Measurements from ENCODE around the gene ASPRV1. TPM values are rescaled to one million over a fixed set of nuclear protein-coding genes. Genes with fewer than 3 reads are reported as not detected.
A peak's percentile ranks its signal among the peaks of the same experiment; 100 is the strongest.
"Not testable (repeated sequence)": the region's sequence is repeated elsewhere in the genome, so short reads cannot be mapped to it uniquely, and the experiment has no call there.

Gene ASPRV1
- total RNA-seq: 1 to 10 TPM in 1 of 2 donors, under 1 TPM in 1; 0.73 to 3.4 TPM

DNA sequence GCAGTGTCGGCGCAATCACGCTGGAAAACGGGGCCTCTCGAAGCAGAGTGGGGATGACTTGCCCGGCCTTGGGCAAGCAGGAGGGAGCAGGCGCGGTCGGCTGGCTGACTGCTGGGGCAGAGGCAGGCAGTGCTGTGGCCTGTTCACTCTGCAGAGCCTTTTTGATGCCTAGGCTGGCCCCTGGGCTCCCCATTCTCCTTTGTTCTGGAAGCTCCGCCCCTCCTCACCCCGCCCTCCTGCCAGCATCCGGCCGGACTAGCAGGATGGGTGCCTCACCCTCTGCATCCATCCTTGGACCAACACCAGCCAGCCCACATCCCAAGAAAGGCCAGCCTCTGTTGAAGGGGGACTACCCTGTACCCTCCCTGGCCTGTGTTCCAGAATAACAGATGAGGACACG lies at the start of gene ASPRV1:
Gene ASPRV1, minus strand, starts transcription at position 136 of the 400 bp plus-strand sequence. CDS start 195 bp downstream, outside the sequence.
- H3K4me3 Mint-ChIP-seq: no peak within 1 kb of the TSS
- peaks cover 3% of the 10 kb centered on the region for H3K27me3 Mint-ChIP-seq
- ATAC-seq (replicated peaks): no peak
- no peaks in the 10 kb centered on the region for H3K4me1 Mint-ChIP-seq
- H3K27ac Mint-ChIP-seq: no peak within 1 kb of the TSS
- H3K36me3 Mint-ChIP-seq (ENCODE audit: low read depth): no peaks in the 10 kb centered on the region
- H3K9me3 Mint-ChIP-seq: no peaks in the 10 kb centered on the region

- H3K9me3 Mint-ChIP-seq: no peaks in the 10 kb centered on the region
- H3K27me3 Mint-ChIP-seq: no peaks in the 10 kb centered on the region
- H3K4me1 Mint-ChIP-seq: peaks cover 6% of the 10 kb centered on the region
- H3K4me3 Mint-ChIP-seq: no peak overlapping the region
- no peak overlapping the region for H3K27ac Mint-ChIP-seq
- ATAC-seq (replicated peaks): no peak
- peaks cover 12% of the 10 kb centered on the region for H3K36me3 Mint-ChIP-seq (ENCODE audit: low read depth)
Observed at GRCh38 chr2:70010576-70011111, 49.2 kb upstream of the ASPRV1 start.

- no peak overlapping the region for H3K4me3 Mint-ChIP-seq
- H3K27me3 Mint-ChIP-seq: no peaks in the 10 kb centered on the region
- H3K27ac Mint-ChIP-seq: peak overlapping the region; percentile 22
- H3K9me3 Mint-ChIP-seq: no peaks in the 10 kb centered on the region
- peaks cover 7% of the 10 kb centered on the region for H3K36me3 Mint-ChIP-seq (ENCODE audit: low read depth)
- H3K4me1 Mint-ChIP-seq: peaks cover 6% of the 10 kb centered on the region
- ATAC-seq (replicated peaks): no peak
Observed at GRCh38 chr2:70009762-70010575, 48.5 kb upstream of the ASPRV1 start.

- Mint-ChIP-seq H3K4me1 (peaks cover 4% of the 10 kb centered on the region), H3K27me3 (no peaks in the 10 kb centered on the region), H3K4me3 (no peak overlapping the region), H3K27ac (no peak overlapping the region), H3K9me3 (no peaks in the 10 kb centered on the region), H3K36me3 (ENCODE audit: low read depth) (no peaks in the 10 kb centered on the region)
- no peak for ATAC-seq (replicated peaks)
Observed at GRCh38 chr2:70008290-70008689, 46.9 kb upstream of the ASPRV1 start.

DNA sequence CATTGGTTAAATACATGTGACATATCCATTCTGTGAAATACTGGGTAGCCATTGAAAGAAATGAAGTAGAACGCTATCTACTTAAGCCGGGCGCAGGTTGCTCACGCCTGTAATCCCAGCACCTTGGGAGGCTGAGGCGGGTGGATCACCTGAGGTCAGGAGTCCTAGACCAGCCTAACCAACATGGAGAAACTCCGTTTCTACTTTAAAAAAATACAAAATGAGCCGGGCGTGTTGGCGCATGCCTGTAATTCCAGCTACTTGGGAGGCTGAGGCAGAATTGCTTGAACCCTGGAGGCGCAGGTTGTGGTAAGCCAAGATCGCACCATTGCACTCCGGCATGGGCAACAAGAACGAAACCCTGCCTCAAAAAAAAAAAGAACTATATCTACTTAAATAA lies 45.7 kb upstream of the ASPRV1 start:
- no peaks in the 10 kb centered on the region for H3K36me3 Mint-ChIP-seq (ENCODE audit: low read depth)
- ATAC-seq (replicated peaks): no peak
- H3K27ac Mint-ChIP-seq: no peak overlapping the region
- no peak overlapping the region for H3K4me3 Mint-ChIP-seq
- peaks cover 10% of the 10 kb centered on the region for H3K4me1 Mint-ChIP-seq
- H3K27me3 Mint-ChIP-seq: no peaks in the 10 kb centered on the region
- no peaks in the 10 kb centered on the region for H3K9me3 Mint-ChIP-seq

GRCh38 chr2:70006447-70006784 lies 45.0 kb upstream of the ASPRV1 start:
- ATAC-seq (replicated peaks): no peak
- Mint-ChIP-seq H3K27ac (peak overlapping the region; percentile 5), H3K27me3 (no peaks in the 10 kb centered on the region), H3K4me3 (no peak overlapping the region), H3K36me3 (ENCODE audit: low read depth) (no peaks in the 10 kb centered on the region), H3K4me1 (peaks cover 12% of the 10 kb centered on the region), H3K9me3 (no peaks in the 10 kb centered on the region)

DNA sequence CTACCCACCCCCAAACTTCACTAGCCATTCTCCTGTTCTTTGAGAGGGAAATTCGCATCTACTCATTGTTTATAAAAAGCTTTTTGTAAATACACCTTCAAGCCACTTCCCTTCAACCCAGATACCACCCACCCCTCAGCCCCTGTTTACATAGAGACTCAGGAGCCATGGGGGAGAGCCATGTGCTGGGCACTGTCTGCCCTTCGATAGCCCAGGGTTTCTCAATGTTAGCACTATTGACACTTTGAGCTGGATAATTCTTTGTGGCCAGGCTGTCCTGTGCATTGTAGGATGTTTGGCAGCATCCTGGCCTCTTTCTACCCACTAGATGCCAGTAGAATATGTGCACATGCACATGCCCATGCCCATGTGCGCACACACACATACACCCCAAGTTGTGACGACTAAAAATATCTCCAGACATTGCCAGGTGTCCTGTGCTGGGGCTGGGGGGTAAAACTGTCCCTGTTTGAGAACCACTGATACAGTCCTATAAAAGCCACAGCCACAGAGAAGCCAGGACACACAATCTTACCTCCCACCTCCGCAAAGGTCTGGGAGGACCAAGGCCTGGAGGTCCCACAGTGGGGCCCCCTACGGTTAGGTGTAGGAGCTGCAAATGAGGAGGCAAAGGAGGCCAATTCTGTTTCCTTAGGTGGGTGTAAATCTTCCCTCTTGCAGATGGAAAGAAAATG lies 44.5 kb upstream of the ASPRV1 start:
- H3K4me1 Mint-ChIP-seq: peaks cover 12% of the 10 kb centered on the region
- no peak for ATAC-seq (replicated peaks)
- no peaks in the 10 kb centered on the region for H3K9me3 Mint-ChIP-seq
- no peak overlapping the region for H3K4me3 Mint-ChIP-seq
- peak overlapping the region; percentile 5 for H3K27ac Mint-ChIP-seq
- no peaks in the 10 kb centered on the region for H3K27me3 Mint-ChIP-seq
- H3K36me3 Mint-ChIP-seq (ENCODE audit: low read depth): no peaks in the 10 kb centered on the region

DNA sequence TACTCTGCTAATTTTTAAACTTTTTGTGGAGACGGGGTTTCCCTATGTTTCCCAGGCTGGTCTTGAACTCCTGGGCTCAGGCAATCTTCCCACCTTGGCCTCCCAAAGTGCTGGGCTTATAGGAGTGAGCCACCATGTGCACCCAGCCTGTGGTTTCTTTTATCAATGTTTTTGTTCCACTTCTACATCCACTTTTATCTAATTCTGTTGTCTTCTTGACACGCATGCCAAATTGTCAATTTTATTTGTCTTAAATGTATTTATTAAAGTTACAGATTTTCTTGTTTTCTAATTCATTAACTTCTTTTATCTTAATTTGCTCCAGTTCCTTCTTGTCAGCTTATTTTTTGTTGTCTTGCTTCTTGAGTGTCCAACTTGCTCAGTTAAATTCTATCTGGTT lies 43.8 kb upstream of the ASPRV1 start:
- ATAC-seq (replicated peaks): no peak
- Mint-ChIP-seq H3K27ac (peak overlapping the region; percentile 5), H3K9me3 (no peaks in the 10 kb centered on the region), H3K36me3 (ENCODE audit: low read depth) (no peaks in the 10 kb centered on the region), H3K4me1 (peaks cover 12% of the 10 kb centered on the region), H3K27me3 (no peaks in the 10 kb centered on the region), H3K4me3 (no peak overlapping the region)

DNA sequence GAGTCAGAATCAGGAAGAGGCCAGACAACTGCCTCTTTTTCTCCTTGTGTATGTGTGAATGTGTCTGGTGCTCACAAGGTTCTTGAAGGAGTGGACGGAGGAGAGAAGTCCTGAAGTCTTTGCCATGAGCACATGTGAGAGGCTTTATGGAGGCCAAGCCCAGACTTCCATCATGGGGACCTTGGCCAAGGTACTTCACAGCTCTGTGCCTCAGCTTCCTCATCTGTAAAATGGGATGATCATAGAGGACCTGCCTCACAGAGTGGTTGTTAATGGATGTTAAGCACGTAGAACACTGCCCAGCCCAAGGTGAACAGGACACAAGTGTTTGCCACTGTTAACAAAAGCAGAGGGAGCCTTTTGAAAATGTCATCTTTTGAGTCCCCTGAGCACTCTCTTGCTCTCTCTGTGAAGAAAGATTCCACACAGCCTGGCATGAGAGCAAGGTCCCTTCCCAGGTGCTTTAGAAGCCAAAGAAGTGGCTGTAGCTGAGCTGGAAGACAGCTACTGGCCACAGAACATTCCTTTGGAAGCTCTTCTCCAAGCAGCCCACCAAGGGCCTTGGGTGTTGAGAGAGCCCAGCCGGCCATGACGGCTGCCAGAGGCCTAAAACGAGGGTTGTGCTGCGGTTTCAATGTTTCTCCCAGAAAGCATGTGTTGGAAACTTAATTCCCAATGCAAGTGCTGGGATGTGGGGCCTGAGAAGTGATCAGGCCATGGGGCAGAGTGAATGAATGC lies 41.8 kb upstream of the ASPRV1 start:
- no peak for ATAC-seq (replicated peaks)
- no peaks in the 10 kb centered on the region for H3K36me3 Mint-ChIP-seq (ENCODE audit: low read depth)
- H3K27ac Mint-ChIP-seq: peak overlapping the region; percentile 79
- no peak overlapping the region for H3K4me3 Mint-ChIP-seq
- H3K9me3 Mint-ChIP-seq: no peaks in the 10 kb centered on the region
- peaks cover 12% of the 10 kb centered on the region for H3K4me1 Mint-ChIP-seq
- no peaks in the 10 kb centered on the region for H3K27me3 Mint-ChIP-seq

- peaks cover 14% of the 10 kb centered on the region for H3K4me1 Mint-ChIP-seq
- no peaks in the 10 kb centered on the region for H3K9me3 Mint-ChIP-seq
- no peaks in the 10 kb centered on the region for H3K27me3 Mint-ChIP-seq
- peak overlapping the region; percentile 79 for H3K27ac Mint-ChIP-seq
- ATAC-seq (replicated peaks): peak; percentile 44
- H3K4me3 Mint-ChIP-seq: no peak overlapping the region
- no peaks in the 10 kb centered on the region for H3K36me3 Mint-ChIP-seq (ENCODE audit: low read depth)
Observed at GRCh38 chr2:70002241-70002899, 40.9 kb upstream of the ASPRV1 start.

DNA sequence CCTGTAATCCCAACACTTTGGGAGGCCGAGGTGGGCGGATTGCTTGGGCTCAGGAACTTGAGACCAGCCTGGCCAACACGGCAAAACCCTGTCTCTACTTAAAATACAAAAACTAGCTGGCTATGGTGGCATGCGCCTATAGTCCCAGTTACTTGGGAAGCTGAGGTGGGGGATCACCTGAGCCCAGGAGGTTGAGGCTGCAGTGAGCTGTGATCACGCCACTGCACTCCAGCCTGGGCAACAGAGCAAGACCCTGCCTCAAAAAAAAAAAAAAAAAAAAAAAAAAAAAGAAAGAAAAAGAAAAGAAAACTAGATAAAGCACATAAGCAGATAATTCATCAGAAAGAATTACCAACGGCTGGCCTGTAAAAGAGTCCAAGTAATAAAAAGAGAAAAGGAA lies 39.1 kb upstream of the ASPRV1 start:
- H3K27me3 Mint-ChIP-seq; H3K4me3 Mint-ChIP-seq; H3K36me3 Mint-ChIP-seq (ENCODE audit: low read depth); H3K27ac Mint-ChIP-seq; H3K9me3 Mint-ChIP-seq; ATAC-seq (replicated peaks): not testable (repeated sequence)
- peaks cover 17% of the 10 kb centered on the region for H3K4me1 Mint-ChIP-seq

DNA sequence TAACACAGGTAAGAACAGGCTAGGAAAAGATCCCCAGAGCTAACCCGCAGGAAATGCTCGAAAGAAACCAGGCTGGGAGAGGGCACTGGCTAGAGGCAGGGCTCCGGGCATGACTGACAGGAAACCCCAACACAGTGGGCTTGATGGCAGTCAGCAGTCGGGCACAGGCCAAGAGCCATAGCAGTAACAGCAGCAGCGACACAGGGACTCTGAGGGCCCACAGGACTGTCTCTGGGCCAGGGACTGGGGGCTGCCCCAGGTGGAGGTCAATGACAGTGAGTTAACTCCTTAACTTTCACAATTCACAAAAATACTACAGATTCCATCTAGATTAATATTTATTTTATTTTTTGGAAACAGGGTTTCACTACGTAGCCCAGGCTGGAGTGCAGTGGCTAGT lies 37.3 kb upstream of the ASPRV1 start:
- Mint-ChIP-seq H3K4me3 (no peak overlapping the region), H3K4me1 (peaks cover 15% of the 10 kb centered on the region), H3K36me3 (ENCODE audit: low read depth) (peaks cover 14% of the 10 kb centered on the region), H3K27me3 (no peaks in the 10 kb centered on the region), H3K27ac (no peak overlapping the region), H3K9me3 (no peaks in the 10 kb centered on the region)
- no peak for ATAC-seq (replicated peaks)

DNA sequence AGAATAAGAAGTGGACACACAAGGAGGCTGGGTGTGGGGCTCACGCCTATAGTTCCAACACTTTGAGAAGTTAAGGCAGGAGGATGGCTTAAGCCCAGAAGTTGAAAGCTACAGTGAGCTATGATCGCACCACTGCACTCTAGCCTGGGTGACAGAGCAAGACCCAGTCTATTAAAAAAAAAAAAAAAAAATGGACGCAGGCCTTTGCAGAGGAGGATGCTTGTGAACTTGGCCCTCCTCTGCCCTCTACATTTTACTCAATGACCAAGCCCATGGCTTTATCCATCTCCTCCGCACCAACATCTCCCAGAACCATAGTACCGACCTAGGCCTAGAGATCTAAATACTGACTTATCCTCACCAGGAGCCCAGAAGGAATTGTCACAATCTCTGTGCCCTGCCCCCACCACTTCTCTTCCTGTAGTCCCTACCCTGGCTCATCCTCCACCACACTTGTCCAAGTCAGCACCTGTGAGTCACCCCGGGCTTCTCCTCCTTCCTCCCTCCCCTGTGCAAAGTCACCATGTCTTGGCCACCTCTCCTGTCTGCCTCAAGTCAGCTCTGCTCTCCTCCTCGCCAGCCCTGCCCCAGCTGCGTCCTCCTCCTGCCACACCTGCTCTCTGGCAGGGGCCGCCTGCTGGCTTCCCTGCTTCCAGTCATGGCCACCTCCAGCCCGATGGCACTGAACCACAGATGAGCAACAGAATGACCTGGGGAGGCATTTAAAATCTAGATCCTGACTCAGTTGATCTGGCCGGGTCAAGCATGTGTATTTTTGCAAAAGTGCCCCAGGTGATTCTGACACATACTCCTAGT lies 35.8 kb upstream of the ASPRV1 start:
- Mint-ChIP-seq H3K27me3 (no peaks in the 10 kb centered on the region), H3K9me3 (no peaks in the 10 kb centered on the region), H3K4me3 (no peak overlapping the region), H3K4me1 (peaks cover 9% of the 10 kb centered on the region), H3K36me3 (ENCODE audit: low read depth) (peaks cover 15% of the 10 kb centered on the region), H3K27ac (peak overlapping the region; percentile 27)
- ATAC-seq (replicated peaks): peak; percentile 95

Data from activated T-helper 17 cell treated with anti-CD3 and anti-CD28 coated beads, Interleukin-2, amount 50 U/mL, for 72 hours (primary cell).